ENCODE results near the gene NINJ1. TPM values are rescaled to one million over a fixed set of nuclear protein-coding genes. Genes with fewer than 3 reads are reported as not detected.

The NINJ1 gene
- total and polyA plus RNA-seq, 2 of the 13 experiments (the other 11 are each of a cell fraction or from before 2014, with no cell fraction given): 81.2 to 92.1 TPM

DNA sequence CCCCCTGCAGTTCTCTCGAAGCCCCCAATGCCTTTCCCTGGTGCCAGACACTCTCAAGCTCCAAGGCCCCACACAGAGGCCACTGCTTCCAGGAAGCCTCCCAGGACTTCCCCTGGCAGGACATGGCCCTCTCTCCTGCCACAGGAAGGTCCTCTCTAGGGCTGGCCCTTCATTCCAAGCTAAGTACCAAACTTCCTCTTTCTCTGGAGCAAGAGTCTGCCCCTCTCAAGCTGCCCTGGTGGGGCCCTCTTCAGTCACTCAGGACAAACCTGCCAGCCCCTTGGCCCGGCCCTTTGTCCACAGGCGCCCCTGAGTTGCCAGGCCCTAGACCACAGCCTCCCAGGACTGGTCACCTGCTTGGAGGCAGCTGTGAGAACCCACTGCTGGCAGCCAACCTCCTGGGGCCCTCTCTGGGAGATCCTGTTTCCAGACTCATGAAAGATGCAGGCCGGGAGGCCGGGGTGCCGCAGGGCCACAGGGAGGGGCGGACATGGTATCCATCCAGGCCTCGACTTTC lies 6.6 kb downstream of the NINJ1 start (continued):
- TF ChIP-seq, protein P1, sequence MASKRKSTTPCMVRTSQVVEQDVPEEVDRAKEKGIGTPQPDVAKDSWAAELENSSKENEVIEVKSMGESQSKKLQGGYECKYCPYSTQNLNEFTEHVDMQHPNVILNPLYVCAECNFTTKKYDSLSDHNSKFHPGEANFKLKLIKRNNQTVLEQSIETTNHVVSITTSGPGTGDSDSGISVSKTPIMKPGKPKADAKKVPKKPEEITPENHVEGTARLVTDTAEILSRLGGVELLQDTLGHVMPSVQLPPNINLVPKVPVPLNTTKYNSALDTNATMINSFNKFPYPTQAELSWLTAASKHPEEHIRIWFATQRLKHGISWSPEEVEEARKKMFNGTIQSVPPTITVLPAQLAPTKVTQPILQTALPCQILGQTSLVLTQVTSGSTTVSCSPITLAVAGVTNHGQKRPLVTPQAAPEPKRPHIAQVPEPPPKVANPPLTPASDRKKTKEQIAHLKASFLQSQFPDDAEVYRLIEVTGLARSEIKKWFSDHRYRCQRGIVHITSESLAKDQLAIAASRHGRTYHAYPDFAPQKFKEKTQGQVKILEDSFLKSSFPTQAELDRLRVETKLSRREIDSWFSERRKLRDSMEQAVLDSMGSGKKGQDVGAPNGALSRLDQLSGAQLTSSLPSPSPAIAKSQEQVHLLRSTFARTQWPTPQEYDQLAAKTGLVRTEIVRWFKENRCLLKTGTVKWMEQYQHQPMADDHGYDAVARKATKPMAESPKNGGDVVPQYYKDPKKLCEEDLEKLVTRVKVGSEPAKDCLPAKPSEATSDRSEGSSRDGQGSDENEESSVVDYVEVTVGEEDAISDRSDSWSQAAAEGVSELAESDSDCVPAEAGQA (IDR thresholded peaks at IDR 0.05; ENCODE audit: low read depth): no peak
- TF ChIP-seq, protein P1 (CRISPR knock-in tag; IDR thresholded peaks at IDR 0.05; ENCODE audit: borderline replicate concordance): no peak
- TF ChIP-seq ZNF431 (CRISPR knock-in tag; IDR thresholded peaks at IDR 0.05; ENCODE audit: borderline replicate concordance, low read depth): 0 out of 2 replicates have a peak, but pooled peaks have one; percentile 5

DNA sequence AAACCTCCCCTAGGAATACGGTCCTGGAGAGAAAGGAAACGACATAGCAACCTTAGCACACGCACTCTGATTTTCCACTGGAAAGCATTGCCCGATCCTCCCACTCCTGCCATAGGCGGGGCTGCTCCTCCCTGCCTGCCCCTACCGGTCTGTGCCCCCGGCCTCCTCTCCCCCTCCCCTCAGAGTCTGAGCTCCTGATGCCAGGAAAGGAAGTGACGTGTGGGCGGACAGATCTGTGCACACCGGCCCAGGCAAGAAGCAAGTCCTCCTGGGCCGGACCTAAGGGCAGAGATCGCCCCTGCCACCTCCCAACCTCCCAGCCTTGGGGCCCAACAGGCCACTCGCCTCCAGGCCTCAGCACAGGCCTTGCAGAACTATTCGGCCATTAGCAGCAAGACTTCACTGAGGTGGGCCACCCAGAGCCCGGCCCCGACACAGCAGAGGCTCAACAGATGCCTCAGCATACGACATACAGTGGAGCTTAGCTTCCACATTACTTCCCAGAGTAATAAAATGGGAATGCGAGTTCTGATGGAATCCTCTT lies 7.2 kb downstream of the NINJ1 start:
- H3K36me3 ChIP-seq (replicated peaks in 1 of 2; ENCODE audit: control insufficient read depth in 1 of 2, insufficient read depth in 2 of 2, low read length in 2 of 2): peaks cover 31 to 43% of the 10 kb centered on the region in 2 experiments; a peak in 4 of 5 replicates
- H3K4me3 ChIP-seq (replicated peaks in 1 of 3; ENCODE audit: insufficient read depth in 1 of 3, low read depth in 2 of 3, low read length in 3 of 3): peak overlapping the region in 1 of 3 experiments; percentile 56; a peak in 2 of 6 replicates
- H3K27me3 ChIP-seq (ENCODE audit: control insufficient read depth in 1 of 2, insufficient read depth in 2 of 2, low read length in 2 of 2): no peaks in the 10 kb centered on the region
- no peak overlapping the region for H2AFZ ChIP-seq (ENCODE audit: low read length)
- H3K79me2 ChIP-seq (ENCODE audit: insufficient read depth, low read length): peaks cover 57% of the 10 kb centered on the region
- H3K27ac ChIP-seq (ENCODE audit: extremely low read length, insufficient read depth, low read length): peak overlapping the region; percentile 92
- DNase-seq (ENCODE audit: low spot score) (peak; percentile 88), FAIRE-seq (peak; percentile 94), ATAC-seq (peak; percentile 81)
- POLR2A ChIA-PET: interaction anchor here (0.9 to 2.4 kb wide), 7 partner anchors 8 to 34 kb away, joined by 3 to 32 read pairs (median 5); partner anchors contain the start of genes CARD19 and NINJ1
- intact Hi-C loops (cut with micrococcal nuclease; ENCODE audit: unreplicated experiment) (no loop called here), in situ Hi-C loops (cut with HindIII; ENCODE audit: extremely low pct_ligation_motif_present, low pct_unique_long_range_greater_than_20kb) (no loop called here)
- H3K9ac ChIP-seq (ENCODE audit: insufficient read depth, low read depth, low read length): peak overlapping the region; percentile 70
- H3K4me2 ChIP-seq (ENCODE audit: low read depth, low read length): peak overlapping the region; percentile 60
- H4K20me1 ChIP-seq (ENCODE audit: insufficient read depth, low read length): no peaks in the 10 kb centered on the region
- BruUV-seq (replicated peaks): no TSS peak
- no peaks in the 10 kb centered on the region for H3K9me3 ChIP-seq (ENCODE audit: low read length)
- 18% methylated on average over 4 of the region's 18 CpGs for WGBS (ENCODE audit: low lambda C conversion rate)
- H3K4me1 ChIP-seq (ENCODE audit: insufficient read depth, low read length): peaks cover 61% of the 10 kb centered on the region
- CTCF ChIA-PET (ENCODE audit: low intra/inter-chr PET ratio, low total read pairs): no interaction called here
- TF ChIP-seq RARA (CRISPR knock-in tag; IDR thresholded peaks at IDR 0.05) (0 out of 2 replicates have a peak, but pooled peaks have one; percentile 19), GATAD1 (CRISPR knock-in tag; IDR thresholded peaks at IDR 0.05) (peak; percentile 46; the same call in 1 of the 2 replicates), ZNF333 (CRISPR knock-in tag; IDR thresholded peaks at IDR 0.05; ENCODE audit: borderline replicate concordance) (peak; percentile 24; the same call in 1 of the 2 replicates), TRIM24 (CRISPR knock-in tag; IDR thresholded peaks at IDR 0.05) (no peak), MTF1 (CRISPR knock-in tag; IDR thresholded peaks at IDR 0.05) (no peak), NFKB2 (CRISPR knock-in tag; IDR thresholded peaks at IDR 0.05; ENCODE audit: borderline replicate concordance) (peak; percentile 28; the same call in 1 of the 2 replicates), KAT8 (CRISPR knock-in tag; IDR thresholded peaks at IDR 0.05) (peak; percentile 48; the same call in 1 of the 2 replicates), RFXAP (CRISPR knock-in tag; IDR thresholded peaks at IDR 0.05; ENCODE audit: borderline replicate concordance) (peak; percentile 45; the same call in 1 of the 2 replicates)
- TF ChIP-seq, protein P2, sequence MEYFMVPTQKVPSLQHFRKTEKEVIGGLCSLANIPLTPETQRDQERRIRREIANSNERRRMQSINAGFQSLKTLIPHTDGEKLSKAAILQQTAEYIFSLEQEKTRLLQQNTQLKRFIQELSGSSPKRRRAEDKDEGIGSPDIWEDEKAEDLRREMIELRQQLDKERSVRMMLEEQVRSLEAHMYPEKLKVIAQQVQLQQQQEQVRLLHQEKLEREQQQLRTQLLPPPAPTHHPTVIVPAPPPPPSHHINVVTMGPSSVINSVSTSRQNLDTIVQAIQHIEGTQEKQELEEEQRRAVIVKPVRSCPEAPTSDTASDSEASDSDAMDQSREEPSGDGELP (IDR thresholded peaks at IDR 0.05; ENCODE audit: borderline replicate concordance, low read depth): peak; percentile 40; the same call in 1 of the 2 replicates
- TF ChIP-seq, protein P3, sequence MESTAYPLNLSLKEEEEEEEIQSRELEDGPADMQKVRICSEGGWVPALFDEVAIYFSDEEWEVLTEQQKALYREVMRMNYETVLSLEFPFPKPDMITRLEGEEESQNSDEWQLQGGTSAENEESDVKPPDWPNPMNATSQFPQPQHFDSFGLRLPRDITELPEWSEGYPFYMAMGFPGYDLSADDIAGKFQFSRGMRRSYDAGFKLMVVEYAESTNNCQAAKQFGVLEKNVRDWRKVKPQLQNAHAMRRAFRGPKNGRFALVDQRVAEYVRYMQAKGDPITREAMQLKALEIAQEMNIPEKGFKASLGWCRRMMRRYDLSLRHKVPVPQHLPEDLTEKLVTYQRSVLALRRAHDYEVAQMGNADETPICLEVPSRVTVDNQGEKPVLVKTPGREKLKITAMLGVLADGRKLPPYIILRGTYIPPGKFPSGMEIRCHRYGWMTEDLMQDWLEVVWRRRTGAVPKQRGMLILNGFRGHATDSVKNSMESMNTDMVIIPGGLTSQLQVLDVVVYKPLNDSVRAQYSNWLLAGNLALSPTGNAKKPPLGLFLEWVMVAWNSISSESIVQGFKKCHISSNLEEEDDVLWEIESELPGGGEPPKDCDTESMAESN (CRISPR knock-in tag; conservative IDR thresholded peaks at IDR 0.05): no peak
